Hematopoietic multipotent progenitor cell treated with erythropoietin and hydrocortisone succinate and interleukin-3 and kit ligand, for 6 days (in vitro differentiated cells): ENCODE data around the gene KCNN3.

Experiments
- DNase-seq: peaks from one replicate; pipeline ENCODE4 v3.0.0-alpha.2; 2015

Gene KCNN3

DNA sequence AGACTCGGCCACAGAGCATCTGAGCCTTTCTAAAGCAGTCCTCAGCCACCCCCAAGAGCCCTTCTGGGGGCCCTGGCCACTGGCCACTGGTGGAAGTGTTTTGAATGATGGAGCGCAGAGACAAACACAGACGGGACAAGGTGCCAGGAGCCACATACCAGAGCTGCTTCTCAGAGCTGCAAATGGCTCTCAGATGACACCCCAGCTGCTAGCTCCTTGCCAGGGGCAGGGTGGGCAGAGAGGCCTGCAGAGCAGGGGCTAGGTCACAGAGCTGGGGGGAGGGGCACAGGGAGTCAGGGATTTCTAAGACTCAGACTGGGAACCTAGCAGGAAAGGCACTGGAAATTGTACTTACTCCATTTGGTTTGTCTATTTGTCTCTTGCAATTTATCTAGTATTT is 30.4 kb downstream of the KCNN3 start:
- DNase-seq, result no peak

DNA sequence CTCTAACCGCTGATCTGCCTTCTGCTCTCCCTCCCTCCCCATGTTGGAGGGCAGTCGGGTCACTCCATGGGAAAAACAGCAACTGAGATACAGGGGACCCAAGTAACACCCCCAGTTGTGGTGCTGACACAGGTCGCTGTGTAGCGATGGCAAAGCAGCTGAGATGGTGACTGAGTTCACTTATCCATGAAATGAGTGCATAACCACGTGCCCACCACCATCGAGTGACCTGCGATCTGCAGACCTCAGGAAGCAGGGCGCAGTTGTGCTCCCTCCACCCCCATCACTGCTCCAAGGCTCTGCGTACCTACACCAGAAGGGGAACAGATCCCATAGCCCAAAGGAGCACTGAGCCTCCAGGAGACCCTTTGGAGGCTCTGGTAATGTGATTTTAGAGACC is 31.1 kb downstream of the KCNN3 start:
- no peak for DNase-seq

DNA sequence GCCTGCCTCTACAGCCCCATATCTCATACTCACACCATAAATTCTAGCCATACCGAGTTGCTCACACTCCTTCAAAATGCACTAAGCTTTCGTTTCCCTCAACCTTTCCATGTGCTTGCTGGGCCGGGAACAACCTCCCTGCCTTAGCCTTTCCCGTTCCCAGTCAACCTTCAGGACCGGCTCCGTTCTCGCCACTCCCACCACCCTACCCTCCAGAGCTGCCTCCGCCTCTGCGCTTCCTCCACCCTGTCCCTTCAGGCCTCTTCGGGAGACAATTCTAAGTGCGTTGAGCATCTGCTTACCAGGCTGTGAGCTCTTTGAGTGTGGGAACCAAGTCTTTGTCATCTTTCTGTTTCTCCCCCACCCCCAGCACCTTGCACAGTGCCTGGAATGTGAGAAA is 31.6 kb downstream of the KCNN3 start:
- DNase-seq, result no peak

DNA sequence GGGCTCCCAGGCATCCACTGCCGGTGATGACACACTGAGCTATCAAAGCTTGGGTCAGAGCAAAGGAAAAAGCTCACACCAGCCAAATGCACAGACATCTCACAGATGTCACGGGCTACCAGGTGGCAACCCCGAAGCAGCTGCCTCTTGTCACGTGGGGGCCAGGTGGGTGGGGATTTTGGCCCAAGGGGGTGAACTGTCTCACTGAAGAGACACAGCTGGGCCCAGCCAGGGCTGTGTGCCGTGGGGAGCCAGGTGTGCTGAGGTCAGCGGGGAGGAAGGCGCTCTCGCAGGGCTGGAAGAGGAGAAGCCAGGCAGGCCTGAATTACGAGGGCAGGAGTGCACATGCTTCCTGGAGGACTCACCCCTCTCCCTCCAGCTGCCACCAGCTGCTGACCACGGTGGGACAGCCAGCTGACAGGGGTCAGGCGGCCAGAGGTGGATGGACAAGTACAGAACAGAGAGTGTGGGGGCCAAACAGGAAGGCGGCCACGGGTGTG is 32.4 kb downstream of the KCNN3 start:
- DNase-seq, result no peak

DNA sequence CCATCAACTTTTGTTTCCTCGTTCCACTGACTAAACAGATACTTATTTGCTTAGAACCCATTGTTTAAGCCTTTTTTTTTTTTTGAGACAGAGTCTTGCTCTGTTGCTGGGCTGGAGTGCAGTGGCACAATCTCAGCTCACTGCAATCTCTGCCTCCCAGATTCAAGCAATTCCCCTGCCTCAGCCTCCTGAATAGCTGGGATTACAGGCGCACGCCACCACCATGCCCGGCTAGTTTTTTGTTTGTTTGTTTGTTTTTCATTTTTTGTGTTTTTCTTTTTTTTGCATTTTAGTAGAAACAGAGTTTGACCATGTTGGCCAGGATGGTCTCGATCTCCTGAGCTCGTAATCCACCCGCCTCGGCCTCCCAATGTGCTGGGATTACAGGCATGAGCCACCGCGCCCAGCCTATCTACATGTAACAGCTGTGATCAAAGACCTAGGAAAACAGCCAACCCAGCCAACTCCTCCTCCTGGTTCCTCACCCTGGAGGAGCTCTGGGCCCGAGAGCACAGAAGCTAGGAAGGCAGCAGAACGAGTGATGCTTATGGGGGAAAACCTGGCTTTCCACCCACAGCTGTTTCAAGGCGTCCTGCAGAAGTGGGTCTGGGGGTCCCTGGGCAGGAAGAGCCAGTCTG is 32.9 kb downstream of the KCNN3 start:
- DNase-seq, result peak; percentile 17

DNA sequence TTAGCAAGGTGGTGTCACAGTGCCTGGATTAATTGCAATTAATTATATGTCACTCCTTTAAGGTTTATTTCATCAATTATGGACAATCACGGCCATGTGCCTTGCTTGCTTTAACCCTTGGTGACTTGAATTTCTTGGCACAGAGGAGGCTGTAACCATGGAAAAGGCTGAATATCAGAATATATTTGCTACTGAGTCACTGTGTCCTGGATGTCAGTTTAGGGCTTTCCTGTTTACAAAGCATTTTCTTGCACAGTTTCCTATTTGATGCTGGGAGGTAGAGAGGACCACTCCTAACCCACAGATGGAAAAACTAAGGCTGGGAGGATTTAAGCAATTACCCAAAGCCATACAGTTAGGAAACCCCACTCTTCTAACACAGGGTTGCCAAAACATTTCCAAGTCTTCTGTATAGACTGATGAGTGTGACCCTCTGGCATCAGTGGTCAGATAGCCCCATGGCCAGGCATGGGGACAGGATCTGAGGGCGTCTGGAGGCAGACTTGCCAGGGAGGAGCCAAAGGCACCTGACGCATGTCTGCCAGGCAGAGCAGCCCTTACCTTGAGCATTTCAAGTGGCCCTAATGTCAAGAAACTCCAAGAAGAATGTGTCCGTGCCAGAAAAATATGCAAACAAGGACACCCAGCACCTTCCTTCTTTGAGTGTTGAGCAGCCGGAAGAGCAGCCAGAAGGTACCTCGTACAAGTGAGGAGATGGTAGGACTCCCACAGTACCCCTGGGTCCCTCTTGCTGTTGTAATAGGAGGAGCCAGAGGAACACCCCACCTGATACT is 34.4 kb downstream of the KCNN3 start:
- DNase-seq, result no peak

DNA sequence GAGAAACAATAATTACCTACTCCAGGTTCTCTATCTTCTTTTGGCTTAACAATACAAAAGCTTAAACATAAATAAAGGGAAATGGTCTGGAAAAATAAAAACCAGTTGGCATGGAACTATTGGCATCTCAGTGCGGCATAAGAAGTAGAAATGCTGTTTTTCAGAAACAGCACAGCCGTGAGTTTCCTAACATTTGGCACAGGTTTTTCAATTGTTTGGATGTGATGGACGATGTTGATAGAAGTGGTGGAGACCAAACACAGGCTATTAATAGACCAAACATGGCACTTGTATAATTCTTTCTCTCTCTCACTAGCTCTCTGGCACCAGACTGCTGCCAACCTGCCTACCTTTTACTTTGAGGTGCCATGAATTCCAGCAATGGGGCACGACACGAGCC is 36.2 kb downstream of the KCNN3 start:
- no peak for DNase-seq

DNA sequence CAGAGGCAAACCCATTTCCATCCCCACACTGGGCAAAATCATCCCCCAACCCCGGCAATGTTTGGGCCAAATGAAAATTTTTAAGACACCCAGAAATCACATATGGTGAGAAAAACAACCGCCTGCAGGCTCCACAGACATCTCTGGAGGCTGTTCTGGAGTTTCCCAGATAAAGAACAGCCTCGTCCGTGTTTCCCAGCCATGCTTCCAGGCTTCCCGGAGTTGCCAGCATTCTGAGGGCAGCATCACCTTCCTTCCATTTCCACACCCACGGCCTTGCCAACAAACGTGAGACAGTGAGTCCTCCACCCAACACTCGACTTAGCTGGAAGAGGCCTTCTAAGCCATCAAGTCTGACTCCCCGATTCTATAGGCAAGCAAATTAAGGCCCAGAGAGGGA is 36.9 kb downstream of the KCNN3 start:
- DNase-seq, result no peak

DNA sequence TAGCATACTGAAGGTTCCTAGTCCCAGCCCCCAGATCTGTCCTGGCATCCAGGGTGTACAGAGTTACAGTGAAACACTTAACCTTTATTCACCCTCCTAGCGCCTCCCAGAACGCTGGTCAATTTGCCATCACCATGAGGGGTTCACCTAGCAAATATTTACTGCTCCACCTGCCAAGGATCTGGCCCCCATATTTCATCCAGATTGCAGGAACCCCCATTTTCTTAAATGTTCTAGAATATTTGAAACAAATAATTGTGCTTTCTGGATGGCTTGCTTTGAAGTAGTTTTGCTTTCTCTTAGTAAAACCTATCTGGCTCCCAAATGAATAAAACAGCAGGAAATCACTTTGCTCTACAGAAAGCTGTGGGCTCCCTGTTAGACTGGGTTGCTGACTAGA is 37.7 kb downstream of the KCNN3 start:
- DNase-seq, result no peak

DNA sequence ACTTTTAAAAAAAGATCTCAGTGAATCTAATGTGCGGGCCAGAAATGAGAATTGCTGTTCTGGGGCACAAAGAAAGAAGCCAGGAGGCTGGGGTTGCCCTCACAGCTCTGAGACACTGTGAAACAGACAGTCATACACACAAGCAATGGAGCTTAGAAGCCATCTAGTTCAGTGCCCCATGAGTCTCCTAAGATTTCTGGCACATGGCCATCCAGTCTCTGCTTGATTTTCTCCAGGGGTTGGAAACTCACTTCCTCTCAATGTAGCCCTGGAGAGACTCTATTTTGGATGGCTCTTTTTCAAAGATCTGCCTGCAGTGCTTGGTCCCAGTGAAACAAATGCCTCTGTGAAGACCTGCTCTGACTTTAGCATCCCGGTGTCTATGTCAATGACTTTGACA is 38.6 kb downstream of the KCNN3 start:
- DNase-seq, result no peak

DNA sequence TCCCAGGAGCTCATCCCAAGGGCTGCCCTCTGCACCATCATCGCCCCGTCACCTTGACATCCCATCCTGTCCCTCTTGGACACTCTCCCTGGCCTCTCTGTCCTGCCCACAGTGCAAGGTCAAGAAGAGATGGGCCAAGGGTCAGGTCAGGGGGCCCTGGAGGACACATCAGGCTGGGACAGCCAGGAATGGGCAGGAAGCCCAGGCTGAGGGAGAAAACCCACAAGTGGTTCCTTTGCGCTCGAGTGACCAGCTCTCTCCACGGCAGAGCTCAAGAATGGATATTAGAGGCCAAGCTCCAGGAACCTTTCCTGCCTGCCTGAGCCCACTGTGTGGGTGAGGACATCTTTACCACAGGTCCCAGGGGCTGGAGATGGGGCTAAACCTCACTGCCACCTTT is 41.0 kb downstream of the KCNN3 start:
- no peak for DNase-seq

DNA sequence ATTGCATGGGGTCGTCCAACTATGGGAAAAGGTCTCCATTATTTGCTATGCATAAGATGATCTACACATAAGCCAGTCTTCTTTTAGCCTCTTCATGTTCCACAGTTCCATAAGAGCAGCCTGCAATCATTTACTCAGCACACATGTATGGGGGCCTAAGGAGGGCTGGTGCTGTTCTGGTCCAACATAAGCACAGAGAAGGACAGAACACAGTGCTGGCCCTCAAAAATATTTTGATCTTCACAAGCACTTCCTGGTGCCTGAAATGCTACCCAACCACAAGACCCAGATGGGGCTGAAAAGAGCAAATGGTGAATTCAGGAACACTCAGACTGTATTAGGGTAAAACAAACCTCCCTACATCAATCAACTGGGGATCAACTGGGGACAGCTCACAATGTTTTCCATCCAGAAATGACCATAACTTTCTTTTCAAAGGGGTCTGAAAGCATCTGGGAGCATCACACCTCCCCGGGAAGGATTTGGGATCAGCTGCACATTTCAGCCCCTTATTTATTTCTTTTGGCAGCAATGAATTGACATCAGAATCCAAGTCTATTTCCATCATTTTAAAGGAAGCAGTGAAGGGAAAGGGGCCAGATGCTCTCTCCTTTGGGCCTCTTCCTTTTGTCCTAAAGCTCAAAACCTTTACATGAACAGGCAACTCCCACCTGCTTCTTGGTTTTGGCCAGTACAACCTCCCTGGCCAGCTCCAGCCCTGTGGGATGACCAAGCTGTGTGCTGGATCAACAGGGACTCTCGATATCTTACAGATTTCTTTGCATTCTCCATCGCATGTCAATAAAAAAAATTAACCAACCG is 45.7 kb downstream of the KCNN3 start:
- DNase-seq, result no peak

DNA sequence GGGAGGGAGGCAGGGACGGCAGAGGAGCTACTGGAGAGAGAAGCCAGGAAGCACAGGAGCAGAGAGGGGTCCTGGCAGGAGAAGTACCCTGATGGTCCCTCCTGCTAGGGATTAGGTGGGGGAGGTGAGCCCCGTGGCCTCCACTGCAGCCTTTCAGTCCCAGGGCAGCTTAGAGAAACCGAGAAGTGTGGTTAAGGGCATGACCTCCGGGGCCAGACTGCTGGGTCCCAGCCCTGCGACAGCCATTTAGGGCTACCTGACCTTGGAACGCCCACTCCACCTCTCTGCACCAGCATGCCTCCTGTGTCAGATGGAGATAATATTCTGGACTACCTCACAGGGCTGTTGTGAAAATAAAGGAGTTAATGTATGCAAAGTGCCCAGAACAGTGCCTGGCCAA is 47.4 kb downstream of the KCNN3 start:
- no peak for DNase-seq

DNA sequence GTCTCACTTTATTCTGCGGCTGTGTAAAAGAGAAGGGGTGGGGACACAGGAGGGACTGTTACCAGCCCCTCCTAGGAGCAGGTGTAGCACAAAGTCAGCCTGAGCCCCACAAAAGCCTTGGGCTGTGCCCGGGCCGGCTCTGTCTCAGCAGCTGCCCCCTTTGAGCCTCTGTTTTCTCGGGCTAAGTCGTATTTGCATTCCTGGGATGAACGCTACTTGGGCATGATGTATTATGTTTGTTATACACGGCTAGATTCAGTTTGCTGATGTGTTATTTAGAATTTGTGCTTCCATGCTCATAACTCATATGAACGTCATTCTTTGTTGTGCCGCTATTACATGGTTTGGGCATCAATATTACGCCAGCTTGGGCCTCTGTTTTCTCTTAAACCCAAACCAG is 47.8 kb downstream of the KCNN3 start:
- no peak for DNase-seq

DNA sequence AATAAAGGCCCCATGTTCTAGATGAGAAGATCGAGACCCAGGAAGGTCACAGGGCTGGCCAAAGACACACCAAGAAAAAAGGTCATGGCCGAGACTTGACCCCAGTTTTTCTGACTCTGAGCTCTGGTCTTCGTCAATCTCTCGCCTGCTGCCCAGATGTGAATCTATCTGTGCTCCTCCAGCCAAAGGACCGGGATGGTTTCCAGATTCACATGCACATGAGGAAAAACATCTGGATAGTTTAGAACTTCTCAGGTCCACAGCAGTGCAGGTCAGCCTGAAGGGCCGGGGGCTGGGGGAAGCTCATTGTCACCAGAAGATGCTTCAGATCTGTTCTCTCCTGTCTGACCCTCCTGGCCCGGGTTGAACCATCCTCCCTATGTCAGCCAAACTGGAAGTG is 49.0 kb downstream of the KCNN3 start:
- DNase-seq, result no peak

DNA sequence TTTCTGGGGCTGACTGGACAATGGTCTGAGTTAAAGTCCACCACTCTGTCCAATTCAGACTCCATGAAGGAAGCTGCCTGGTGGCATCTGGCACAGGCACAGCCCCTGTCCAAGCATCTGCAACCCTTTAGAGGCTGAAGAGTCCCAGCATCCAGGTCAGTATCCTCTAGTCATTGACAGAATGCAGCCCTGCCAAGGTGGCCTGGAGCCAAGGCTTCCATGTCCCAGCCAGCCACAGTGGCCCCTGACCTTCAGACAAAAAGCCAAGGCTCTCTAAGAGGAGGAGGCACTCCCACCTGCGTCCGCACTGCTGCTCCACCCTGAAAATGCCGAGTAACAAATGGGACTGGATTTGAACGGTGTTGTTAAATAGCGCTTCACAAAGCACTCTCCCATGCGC is 49.4 kb downstream of the KCNN3 start:
- no peak for DNase-seq

DNA sequence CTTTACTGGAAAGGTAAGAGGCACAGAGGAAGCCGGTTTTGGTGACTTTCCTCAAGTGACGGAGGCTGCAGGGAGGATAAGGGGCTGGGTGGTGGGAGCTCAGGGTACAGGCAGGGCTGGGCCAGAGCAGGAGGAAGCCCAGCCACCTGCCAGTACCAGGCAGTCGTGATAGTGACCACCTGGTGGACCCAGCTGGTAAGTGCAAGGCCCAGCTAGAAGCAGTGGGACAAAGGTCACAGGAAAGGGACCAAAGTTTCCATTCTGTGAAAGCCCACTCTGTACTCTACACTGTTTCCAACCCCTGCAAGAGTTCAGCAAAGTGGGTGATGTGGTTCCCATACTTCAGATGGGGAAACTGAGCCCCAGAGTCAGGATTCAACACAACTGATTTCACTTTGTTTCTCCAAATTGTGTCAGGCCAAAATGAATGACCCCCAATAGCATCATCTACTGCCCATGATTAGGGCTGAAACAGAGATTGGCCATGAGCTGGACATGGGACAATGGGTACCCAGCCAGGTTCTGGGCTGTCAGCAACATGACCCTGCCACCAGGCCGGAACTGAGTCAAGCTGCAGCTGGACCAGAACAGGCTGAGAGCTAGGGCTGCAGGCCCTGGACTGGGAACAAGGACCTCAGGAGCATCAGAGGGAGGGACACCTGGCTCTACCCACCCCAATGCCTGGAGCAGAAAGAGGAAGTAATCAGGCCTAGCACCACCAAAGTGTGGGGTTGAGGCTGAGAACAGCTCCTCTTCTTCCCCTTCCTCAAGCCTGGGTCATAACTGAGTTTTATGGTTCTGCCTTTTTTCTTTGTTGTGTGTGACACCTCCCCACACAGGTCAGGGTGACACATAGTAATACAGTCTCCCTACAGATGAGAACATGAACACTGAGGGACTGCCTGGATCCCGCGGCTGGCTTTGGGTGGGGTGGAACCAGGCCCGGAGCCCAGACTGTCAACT is 50.2 kb downstream of the KCNN3 start:
- DNase-seq, result peak; percentile 56

DNA sequence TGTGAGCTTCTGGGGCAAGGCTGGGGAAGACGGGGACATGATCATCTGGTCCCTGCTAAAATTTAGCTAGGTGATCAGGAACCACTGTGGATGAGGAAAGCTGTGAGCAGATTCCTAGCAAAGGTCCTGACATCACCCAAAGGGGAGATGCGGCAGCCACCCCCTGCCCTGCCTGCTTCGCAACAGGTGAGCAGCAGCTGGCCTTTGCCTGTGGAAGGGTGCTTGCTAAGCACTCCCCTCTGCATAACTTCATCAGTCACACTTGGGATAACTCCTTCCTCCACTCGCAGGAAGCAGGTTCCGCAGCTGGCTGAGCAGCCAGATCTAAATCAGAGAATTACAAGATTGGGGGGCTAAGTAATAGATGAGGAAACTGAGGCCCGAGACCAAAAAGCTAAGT is 51.2 kb downstream of the KCNN3 start:
- DNase-seq, result no peak

DNA sequence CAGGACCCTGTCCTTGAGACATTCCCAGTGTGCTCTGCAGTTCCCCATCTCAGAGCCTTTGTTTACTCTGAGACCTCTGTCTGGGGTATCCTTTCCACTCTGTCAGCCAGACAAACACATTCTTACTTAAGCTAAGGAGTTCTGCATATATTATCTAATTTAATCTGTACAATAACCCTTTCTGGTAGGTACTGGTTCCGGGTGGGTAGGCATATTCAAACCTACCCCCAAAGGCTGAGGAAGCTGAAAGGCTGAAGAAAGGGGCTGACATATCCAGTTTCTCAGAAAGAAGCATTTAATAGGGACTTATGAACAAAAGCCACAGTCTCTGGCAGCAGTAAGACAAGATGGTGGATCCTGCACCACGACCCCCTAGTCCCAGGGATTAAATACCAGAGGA is 53.1 kb downstream of the KCNN3 start:
- DNase-seq, result no peak

DNA sequence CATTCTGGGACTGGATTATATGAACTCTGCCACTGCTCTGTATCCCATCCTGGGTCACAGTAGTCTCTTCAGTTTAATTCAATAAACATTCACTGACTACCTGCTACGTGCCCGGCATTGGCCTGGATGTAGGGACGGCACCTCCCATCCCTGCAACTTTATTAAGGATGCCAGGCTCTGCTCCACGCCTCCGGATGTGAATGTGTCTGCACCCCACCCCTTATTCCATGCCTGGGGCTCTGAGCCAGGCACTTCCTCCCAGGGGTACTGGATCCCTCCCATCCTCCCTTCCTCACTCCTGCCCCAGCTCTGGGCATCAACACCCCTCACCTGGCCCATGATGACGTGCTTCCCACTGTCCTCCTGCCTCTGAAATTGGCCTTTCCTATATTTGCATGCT is 53.7 kb downstream of the KCNN3 start:
- no peak for DNase-seq

DNA sequence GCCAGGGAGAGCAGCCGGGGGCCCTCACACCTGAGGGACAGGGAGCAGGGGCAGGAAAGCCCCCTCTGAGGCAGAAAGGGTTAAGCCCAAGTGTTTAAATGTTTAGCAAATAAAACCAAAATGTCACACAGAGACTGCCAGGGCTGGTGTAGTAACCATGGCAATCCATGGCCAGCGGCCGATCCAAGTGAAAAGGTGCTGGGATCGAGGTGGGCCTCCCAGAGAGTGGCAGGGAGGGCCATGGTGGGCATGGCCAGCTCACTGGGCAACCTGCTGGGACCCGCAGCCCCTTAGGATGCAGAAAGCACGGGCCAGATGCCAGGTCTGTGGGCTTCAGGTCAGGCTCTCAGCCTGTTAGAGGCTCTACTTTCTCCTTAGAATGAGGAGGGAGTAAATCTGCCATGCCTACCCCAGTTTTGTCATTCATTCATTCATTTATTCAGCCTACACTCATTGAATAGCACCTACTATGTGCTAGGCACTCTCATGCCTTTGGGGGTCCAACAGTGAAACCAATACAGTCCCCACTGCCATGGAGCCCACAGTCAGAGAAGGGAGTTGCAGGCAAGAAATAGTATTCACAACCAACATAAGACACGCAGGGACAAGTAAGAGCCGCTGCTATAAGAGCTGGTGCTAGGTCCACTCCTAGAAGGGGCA is 56.1 kb downstream of the KCNN3 start:
- no peak for DNase-seq

DNA sequence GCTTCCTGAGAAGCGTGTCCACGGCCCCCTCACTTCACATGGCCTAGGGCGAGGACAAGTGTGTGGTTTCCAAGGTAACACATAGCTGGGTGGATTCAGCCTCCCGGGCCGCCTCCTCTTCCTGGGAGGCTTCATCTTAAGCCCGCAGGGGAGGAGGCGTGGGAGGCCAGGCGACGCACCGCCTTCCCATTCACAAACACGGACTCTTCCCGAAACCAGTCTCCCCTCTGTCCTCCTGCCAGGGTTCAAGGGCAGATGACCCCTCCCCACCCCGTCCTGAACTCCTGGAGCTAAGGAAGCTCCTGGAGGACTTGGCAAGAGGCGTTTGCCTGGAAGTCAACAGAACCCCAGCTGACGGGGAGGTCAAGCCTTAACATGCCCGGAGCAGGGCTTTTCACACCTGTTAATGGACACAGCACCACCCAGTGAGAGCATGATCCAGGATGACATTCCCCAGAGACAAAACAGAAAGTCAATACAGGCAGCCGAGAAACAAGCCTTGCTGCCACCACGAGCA is 56.7 kb downstream of the KCNN3 start:
- DNase-seq, result no peak
